GM10266 (cell line): Measurements from ENCODE around the gene SLC9A8.

Experiments
- DNase-seq: peaks from one replicate; pipeline ENCODE4 v3.0.0; 2012; ENCODE audit errors: extremely low spot score
- TF ChIP-seq, protein P1 (sequence below): IDR thresholded peaks from 2 replicates; pipeline ENCODE4 v1.5.1; 2012; ENCODE audit warnings: mild to moderate bottlenecking, low read depth; ENCODE audit not compliant: control insufficient read depth, insufficient read depth; ENCODE audit errors: missing control alignments

SLC9A8 gene

GRCh38 chr20:49910340-49910706 lies 97.7 kb downstream of the SLC9A8 start:
- TF ChIP-seq, protein P1, sequence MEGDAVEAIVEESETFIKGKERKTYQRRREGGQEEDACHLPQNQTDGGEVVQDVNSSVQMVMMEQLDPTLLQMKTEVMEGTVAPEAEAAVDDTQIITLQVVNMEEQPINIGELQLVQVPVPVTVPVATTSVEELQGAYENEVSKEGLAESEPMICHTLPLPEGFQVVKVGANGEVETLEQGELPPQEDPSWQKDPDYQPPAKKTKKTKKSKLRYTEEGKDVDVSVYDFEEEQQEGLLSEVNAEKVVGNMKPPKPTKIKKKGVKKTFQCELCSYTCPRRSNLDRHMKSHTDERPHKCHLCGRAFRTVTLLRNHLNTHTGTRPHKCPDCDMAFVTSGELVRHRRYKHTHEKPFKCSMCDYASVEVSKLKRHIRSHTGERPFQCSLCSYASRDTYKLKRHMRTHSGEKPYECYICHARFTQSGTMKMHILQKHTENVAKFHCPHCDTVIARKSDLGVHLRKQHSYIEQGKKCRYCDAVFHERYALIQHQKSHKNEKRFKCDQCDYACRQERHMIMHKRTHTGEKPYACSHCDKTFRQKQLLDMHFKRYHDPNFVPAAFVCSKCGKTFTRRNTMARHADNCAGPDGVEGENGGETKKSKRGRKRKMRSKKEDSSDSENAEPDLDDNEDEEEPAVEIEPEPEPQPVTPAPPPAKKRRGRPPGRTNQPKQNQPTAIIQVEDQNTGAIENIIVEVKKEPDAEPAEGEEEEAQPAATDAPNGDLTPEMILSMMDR: no peak
- no peak for DNase-seq

GRCh38 chr20:49913399-49914047 lies 100.9 kb downstream of the SLC9A8 start:
- TF ChIP-seq, protein P1: no peak
- DNase-seq: no peak

- TF ChIP-seq, protein P1: no peak
- DNase-seq: no peak
These were observed 101.9 kb downstream of the SLC9A8 start for GRCh38 chr20:49914310-49915117.

- TF ChIP-seq, protein P1: no peak
- DNase-seq: no peak
These were observed 102.4 kb downstream of the SLC9A8 start for GRCh38 chr20:49915118-49915379.

DNA sequence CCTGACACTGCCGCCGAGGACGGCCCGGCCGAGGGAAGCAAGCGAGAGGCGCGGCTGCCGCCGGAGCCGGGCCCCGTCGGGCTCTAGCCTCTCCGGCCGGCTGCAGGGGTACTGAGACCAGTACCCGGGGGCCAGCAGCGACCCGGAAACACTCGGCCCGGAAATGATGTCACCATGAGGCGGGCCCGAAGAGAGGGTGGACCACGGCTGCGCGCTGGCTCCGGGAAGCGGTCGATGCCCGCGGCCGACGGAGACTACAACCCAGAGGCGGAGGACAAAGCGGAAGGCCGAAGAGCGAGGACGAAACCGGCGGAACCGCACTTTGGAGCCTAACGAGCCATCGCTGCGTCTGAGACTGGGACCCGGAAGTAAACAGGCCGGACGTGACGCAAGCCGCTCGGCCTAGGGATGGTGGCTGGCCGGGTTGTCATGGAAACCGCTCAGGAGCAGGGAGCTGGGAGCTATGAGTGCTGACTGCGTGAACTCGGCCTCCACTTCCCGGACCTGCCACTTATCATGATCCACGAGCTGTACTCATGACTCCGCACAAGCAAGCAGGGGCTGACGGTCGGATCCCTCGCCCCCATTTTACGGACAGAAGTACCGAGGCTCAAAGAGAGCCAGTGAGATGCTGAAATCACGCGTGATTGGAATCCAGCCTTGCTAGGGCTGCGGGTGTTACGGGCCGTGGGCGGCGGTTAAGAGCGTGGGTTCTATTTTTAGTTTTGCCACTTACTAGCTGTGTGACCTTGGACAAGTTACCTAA lies 102.9 kb downstream of the SLC9A8 start, which contains the start of gene SPATA2:
SPATA2 (minus strand) TSS at position 150 of the 766 bp plus-strand sequence. CDS start 7,039 bp downstream, outside the sequence.
- TF ChIP-seq, protein P1: no peak
- DNase-seq: peak; percentile 97

DNA sequence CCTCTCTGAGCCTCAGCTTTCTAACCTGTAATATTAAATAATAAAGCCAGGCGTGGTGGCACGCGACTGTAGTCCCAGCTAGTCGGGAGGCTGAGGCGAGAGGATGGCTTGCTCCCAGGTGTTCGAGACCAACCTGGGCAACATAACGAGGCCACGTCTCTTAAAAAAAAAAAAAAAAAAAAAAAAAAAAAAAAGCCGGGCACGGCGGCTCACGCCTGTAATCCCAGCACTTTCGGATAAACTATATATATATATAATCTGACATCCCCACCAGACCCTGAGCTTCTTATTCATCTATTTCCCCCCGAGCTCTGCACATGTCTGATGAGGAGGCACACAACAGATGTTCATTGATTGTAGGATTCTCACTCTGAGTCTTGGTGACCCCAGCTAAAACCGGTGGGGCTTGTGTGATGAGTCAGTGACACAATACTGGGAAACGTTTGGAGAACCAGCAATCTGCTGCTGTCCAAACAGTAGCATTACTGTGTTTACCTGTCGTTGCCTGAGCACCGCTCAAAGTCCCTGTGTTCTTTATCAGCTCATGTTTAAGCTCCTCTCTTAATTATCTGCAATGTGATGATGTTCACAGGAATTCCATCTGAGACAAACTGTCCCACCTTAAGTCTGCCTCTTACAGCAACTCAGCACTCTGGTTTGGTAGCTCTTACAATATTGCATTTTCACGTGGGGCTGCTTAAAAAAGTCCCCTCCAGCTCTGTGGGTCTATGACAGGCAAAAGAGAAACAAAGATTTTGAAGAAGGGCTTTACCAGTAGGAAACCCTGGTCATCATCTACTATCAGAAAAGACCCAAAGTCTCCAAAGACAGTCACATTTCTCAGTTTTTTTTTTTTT lies 103.7 kb downstream of the SLC9A8 start:
- DNase-seq: no peak
- TF ChIP-seq, protein P1: no peak
